ENCODE measurements around the gene CELSR1. TPM values are rescaled to one million over a fixed set of nuclear protein-coding genes. Genes with fewer than 3 reads are reported as not detected.

Gene CELSR1, protein sequence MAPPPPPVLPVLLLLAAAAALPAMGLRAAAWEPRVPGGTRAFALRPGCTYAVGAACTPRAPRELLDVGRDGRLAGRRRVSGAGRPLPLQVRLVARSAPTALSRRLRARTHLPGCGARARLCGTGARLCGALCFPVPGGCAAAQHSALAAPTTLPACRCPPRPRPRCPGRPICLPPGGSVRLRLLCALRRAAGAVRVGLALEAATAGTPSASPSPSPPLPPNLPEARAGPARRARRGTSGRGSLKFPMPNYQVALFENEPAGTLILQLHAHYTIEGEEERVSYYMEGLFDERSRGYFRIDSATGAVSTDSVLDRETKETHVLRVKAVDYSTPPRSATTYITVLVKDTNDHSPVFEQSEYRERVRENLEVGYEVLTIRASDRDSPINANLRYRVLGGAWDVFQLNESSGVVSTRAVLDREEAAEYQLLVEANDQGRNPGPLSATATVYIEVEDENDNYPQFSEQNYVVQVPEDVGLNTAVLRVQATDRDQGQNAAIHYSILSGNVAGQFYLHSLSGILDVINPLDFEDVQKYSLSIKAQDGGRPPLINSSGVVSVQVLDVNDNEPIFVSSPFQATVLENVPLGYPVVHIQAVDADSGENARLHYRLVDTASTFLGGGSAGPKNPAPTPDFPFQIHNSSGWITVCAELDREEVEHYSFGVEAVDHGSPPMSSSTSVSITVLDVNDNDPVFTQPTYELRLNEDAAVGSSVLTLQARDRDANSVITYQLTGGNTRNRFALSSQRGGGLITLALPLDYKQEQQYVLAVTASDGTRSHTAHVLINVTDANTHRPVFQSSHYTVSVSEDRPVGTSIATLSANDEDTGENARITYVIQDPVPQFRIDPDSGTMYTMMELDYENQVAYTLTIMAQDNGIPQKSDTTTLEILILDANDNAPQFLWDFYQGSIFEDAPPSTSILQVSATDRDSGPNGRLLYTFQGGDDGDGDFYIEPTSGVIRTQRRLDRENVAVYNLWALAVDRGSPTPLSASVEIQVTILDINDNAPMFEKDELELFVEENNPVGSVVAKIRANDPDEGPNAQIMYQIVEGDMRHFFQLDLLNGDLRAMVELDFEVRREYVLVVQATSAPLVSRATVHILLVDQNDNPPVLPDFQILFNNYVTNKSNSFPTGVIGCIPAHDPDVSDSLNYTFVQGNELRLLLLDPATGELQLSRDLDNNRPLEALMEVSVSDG (N-terminal part only)
- total RNA-seq (1 to 10 TPM; 3.0 to 6.0 TPM), total RNA-seq (2.0 to 2.4 reads per million in 2 donors)

- ATAC-seq (peak; percentile 54), DNase-seq (no peak)
- Mint-ChIP-seq H3K36me3 (ENCODE audit: low read depth) (no peaks in the 10 kb centered on the region), H3K27me3 (peaks cover 19% of the 10 kb centered on the region), H3K27ac (no peak within 1 kb of the TSS), H3K4me3 (peak within 1 kb of the TSS; percentile 68), H3K4me1 (peaks cover 13% of the 10 kb centered on the region)
- H3K9me3 ChIP-seq (ENCODE audit: control insufficient read depth, low read length, poor library complexity, severe bottlenecking): no peaks in the 10 kb centered on the region
Observed at GRCh38 chr22:46537225-46537945, at the start of gene CELSR1. Gene CELSR1, minus strand, starts transcription at chr22:46537620. Its CDS starts 450 bp downstream, at chr22:46537170.

- ATAC-seq: peak; percentile 43
- DNase-seq: no peak
- H3K4me3 Mint-ChIP-seq: peak overlapping the region; percentile 86
- no peaks in the 10 kb centered on the region for H3K9me3 ChIP-seq (ENCODE audit: control insufficient read depth, low read length, poor library complexity, severe bottlenecking)
- H3K27me3 Mint-ChIP-seq: no peaks in the 10 kb centered on the region
- H3K27ac Mint-ChIP-seq: peak overlapping the region; percentile 80
- no peaks in the 10 kb centered on the region for H3K36me3 Mint-ChIP-seq (ENCODE audit: low read depth)
- peaks cover 19% of the 10 kb centered on the region for H3K4me1 Mint-ChIP-seq
Observed at GRCh38 chr22:46587061-46587460, 49.6 kb upstream of the CELSR1 start.

- Mint-ChIP-seq H3K36me3 (ENCODE audit: low read depth) (no peaks in the 10 kb centered on the region), H3K27ac (no peak overlapping the region), H3K27me3 (no peaks in the 10 kb centered on the region), H3K4me3 (no peak overlapping the region), H3K4me1 (peaks cover 16% of the 10 kb centered on the region)
- H3K9me3 ChIP-seq (ENCODE audit: control insufficient read depth, low read length, poor library complexity, severe bottlenecking): no peaks in the 10 kb centered on the region
- DNase-seq (no peak), ATAC-seq (no peak)
Observed at GRCh38 chr22:46586531-46587011, 49.2 kb upstream of the CELSR1 start.

DNA sequence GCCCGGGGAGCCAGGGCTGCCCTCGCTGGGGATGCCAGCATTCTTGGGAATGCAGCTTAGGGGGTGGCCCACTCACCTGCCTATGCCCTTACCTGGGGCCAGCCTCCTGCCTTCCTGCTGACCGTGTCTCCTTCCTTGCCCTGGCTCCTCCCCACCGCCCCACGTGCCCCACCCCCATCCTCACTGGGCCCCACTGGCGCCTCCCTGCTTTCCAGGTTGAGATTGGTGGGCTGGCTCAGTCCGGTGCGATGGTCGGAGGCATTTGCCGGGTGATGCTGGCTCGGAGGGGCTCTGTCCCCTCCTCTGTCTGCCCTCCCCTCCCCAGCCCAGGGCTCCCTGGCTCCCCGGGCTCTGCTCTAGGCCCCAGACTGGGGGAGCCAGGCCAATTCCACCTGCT lies 48.7 kb upstream of the CELSR1 start:
- H3K4me1 Mint-ChIP-seq: peaks cover 16% of the 10 kb centered on the region

DNA sequence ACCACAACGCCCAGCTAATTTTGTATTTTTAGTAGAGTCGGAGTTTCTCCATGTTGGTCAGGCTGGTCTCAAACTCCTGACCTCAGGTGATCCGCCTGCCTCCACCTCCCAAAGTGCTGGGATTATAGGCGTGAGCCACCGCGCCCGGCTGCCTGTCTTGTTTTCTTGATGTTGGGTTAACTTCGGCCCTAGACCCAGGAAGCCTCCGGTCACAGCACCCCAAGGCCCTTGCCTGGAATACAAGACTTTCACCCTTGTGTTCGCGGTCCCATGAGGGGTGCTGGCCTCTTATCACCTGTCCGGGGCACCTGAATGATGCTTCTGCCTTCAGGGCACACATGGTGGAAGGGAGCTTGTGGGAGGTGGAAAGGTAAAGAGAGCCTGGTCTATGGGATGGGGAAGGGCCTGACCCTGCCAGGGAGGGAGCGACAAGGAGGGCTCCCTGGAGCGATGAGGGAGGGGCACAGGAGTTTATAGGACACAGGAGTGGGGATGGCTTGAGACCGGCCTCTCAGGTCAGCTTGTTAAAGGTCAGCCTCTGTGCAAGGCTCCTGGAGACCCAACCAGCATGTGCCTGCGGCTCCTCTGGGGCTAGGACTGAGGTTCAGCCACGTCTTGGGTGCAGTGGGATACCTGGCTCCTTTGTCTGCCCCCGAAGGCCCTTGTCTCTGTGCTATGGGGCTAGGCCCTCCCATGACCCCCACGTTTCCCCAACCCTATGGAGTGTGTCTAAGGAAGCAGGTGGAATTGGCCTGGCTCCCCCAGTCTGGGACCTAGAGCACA lies 48.1 kb upstream of the CELSR1 start:
- DNase-seq (no peak), ATAC-seq (no peak)
- Mint-ChIP-seq H3K27me3 (no peaks in the 10 kb centered on the region), H3K4me1 (peaks cover 16% of the 10 kb centered on the region), H3K27ac (no peak overlapping the region), H3K36me3 (ENCODE audit: low read depth) (no peaks in the 10 kb centered on the region), H3K4me3 (no peak overlapping the region)
- no peaks in the 10 kb centered on the region for H3K9me3 ChIP-seq (ENCODE audit: control insufficient read depth, low read length, poor library complexity, severe bottlenecking)

More for the DNA sequence above, 48.7 kb upstream of the CELSR1 start:
- no peak overlapping the region for H3K27ac Mint-ChIP-seq
- H3K4me3 Mint-ChIP-seq: no peak overlapping the region
- no peaks in the 10 kb centered on the region for H3K36me3 Mint-ChIP-seq (ENCODE audit: low read depth)
- DNase-seq (no peak), ATAC-seq (no peak)
- no peaks in the 10 kb centered on the region for H3K27me3 Mint-ChIP-seq
- no peaks in the 10 kb centered on the region for H3K9me3 ChIP-seq (ENCODE audit: control insufficient read depth, low read length, poor library complexity, severe bottlenecking)

- Mint-ChIP-seq H3K27ac (no peak overlapping the region), H3K4me1 (peaks cover 16% of the 10 kb centered on the region), H3K36me3 (ENCODE audit: low read depth) (no peaks in the 10 kb centered on the region), H3K4me3 (no peak overlapping the region), H3K27me3 (no peaks in the 10 kb centered on the region)
- no peaks in the 10 kb centered on the region for H3K9me3 ChIP-seq (ENCODE audit: control insufficient read depth, low read length, poor library complexity, severe bottlenecking)
- DNase-seq: no peak
- no peak for ATAC-seq
Observed at GRCh38 chr22:46584081-46584921, 46.9 kb upstream of the CELSR1 start.

- no peak overlapping the region for H3K4me3 Mint-ChIP-seq
- no peaks in the 10 kb centered on the region for H3K27me3 Mint-ChIP-seq
- DNase-seq (no peak), ATAC-seq (no peak)
- H3K27ac Mint-ChIP-seq: no peak overlapping the region
- H3K9me3 ChIP-seq (ENCODE audit: control insufficient read depth, low read length, poor library complexity, severe bottlenecking): no peaks in the 10 kb centered on the region
- peaks cover 20% of the 10 kb centered on the region for H3K4me1 Mint-ChIP-seq
- H3K36me3 Mint-ChIP-seq (ENCODE audit: low read depth): no peaks in the 10 kb centered on the region
Observed at GRCh38 chr22:46583571-46583970, 46.2 kb upstream of the CELSR1 start.

GRCh38 chr22:46582281-46582933 lies 45.0 kb upstream of the CELSR1 start:
- Mint-ChIP-seq H3K4me1 (peaks cover 19% of the 10 kb centered on the region), H3K36me3 (ENCODE audit: low read depth) (peaks cover 2% of the 10 kb centered on the region), H3K27ac (peak overlapping the region; percentile 43), H3K27me3 (no peaks in the 10 kb centered on the region), H3K4me3 (peak overlapping the region; percentile 33)
- DNase-seq (no peak), ATAC-seq (no peak)
- no peaks in the 10 kb centered on the region for H3K9me3 ChIP-seq (ENCODE audit: control insufficient read depth, low read length, poor library complexity, severe bottlenecking)

- no peaks in the 10 kb centered on the region for H3K9me3 ChIP-seq (ENCODE audit: control insufficient read depth, low read length, poor library complexity, severe bottlenecking)
- no peak for ATAC-seq
- Mint-ChIP-seq H3K36me3 (ENCODE audit: low read depth) (peaks cover 2% of the 10 kb centered on the region), H3K27me3 (no peaks in the 10 kb centered on the region), H3K4me3 (no peak overlapping the region), H3K4me1 (peaks cover 12% of the 10 kb centered on the region), H3K27ac (no peak overlapping the region)
- DNase-seq: no peak
Observed at GRCh38 chr22:46581538-46582244, 44.3 kb upstream of the CELSR1 start.

GRCh38 chr22:46580940-46581537 lies 43.6 kb upstream of the CELSR1 start:
- no peak for DNase-seq
- H3K9me3 ChIP-seq (ENCODE audit: control insufficient read depth, low read length, poor library complexity, severe bottlenecking): no peaks in the 10 kb centered on the region
- H3K36me3 Mint-ChIP-seq (ENCODE audit: low read depth): peaks cover 2% of the 10 kb centered on the region
- H3K4me1 Mint-ChIP-seq: peaks cover 12% of the 10 kb centered on the region
- H3K4me3 Mint-ChIP-seq: no peak overlapping the region
- H3K27me3 Mint-ChIP-seq: no peaks in the 10 kb centered on the region
- no peak for ATAC-seq
- H3K27ac Mint-ChIP-seq: no peak overlapping the region
